Keratinocyte (primary cell): ENCODE measurements around the gene TFDP2. TPM values are rescaled to one million over a fixed set of nuclear protein-coding genes. Genes with fewer than 3 reads are reported as not detected.

Experiments
- DNase-seq: peaks from one replicate; pipeline ENCODE4 v3.0.0-alpha.2; 2011; ENCODE audit warnings: low read depth, missing footprints, low spot score
- FAIRE-seq: peaks from 2 replicates; lab custom pipeline; 2011; peaks lifted over from hg19 to GRCh38; lab: Jason Lieb, UNC
- H2AFZ ChIP-seq: 2 replicates; pipeline ENCODE4 v1.6.0; 2012; ENCODE audit warnings: low read length, control low read depth, inconsistent platforms; ENCODE audit not compliant: control insufficient read depth
- H3K27ac ChIP-seq: 2 replicates; pipeline ENCODE4 v1.5.1; 2011; ENCODE audit warnings: low read length; ENCODE audit not compliant: control insufficient read depth, insufficient read depth
- H3K27me3 ChIP-seq: 3 replicates; pipeline ENCODE4 v1.6.0; 2011; ENCODE audit warnings: low read length; ENCODE audit not compliant: control insufficient read depth, insufficient read depth; ENCODE audit errors: extremely low read depth
- H3K36me3 ChIP-seq, 2 experiments: 2 replicates in 1 of 2; 3 replicates in 1 of 2; pipeline ENCODE4 v1.5.1; 2011; ENCODE audit warnings: low read length in 2 of 2, mild to moderate bottlenecking in 1 of 2; ENCODE audit not compliant: control insufficient read depth in 2 of 2, insufficient read depth in 2 of 2; ENCODE audit errors: extremely low read depth in 1 of 2
- H3K4me1 ChIP-seq: 3 replicates; pipeline ENCODE4 v1.5.1; 2011; ENCODE audit warnings: low read length; ENCODE audit not compliant: control insufficient read depth, insufficient read depth; ENCODE audit errors: extremely low read depth
- H3K4me2 ChIP-seq: 3 replicates; pipeline ENCODE4 v1.6.0; 2011; ENCODE audit warnings: low read depth, low read length; ENCODE audit not compliant: control insufficient read depth, insufficient read depth; ENCODE audit errors: extremely low read depth
- H3K4me3 ChIP-seq, 3 experiments: fragments of 200-600 bp in 1 of 3; sonication (generic) in 1 of 3; 2 replicates in 2 of 3; 3 replicates in 1 of 3; pipeline ENCODE4 v1.5.1; 2011 to 2016; ENCODE audit warnings: low read length in 3 of 3, mild to moderate bottlenecking in 3 of 3, control low read depth in 2 of 3, inconsistent platforms in 1 of 3, low read depth in 1 of 3, mixed read lengths in 1 of 3, mixed run types in 1 of 3, moderate library complexity in 1 of 3; ENCODE audit not compliant: control insufficient read depth in 2 of 3, insufficient read depth in 2 of 3; ENCODE audit errors: extremely low read depth in 1 of 3
- H3K79me2 ChIP-seq: 2 replicates; pipeline ENCODE4 v1.6.0; 2012; ENCODE audit warnings: low read length; ENCODE audit not compliant: control insufficient read depth, insufficient read depth
- H3K9ac ChIP-seq: 3 replicates; pipeline ENCODE4 v1.6.0; 2011; ENCODE audit warnings: low read length; ENCODE audit not compliant: control insufficient read depth, insufficient read depth; ENCODE audit errors: extremely low read depth
- H3K9me1 ChIP-seq: 3 replicates; pipeline ENCODE4 v1.6.0; 2011; ENCODE audit warnings: low read length; ENCODE audit not compliant: control insufficient read depth, insufficient read depth; ENCODE audit errors: extremely low read depth
- H3K9me3 ChIP-seq: 2 replicates; pipeline ENCODE4 v1.5.1; 2012; ENCODE audit warnings: low read depth, low read length; ENCODE audit not compliant: control insufficient read depth
- H4K20me1 ChIP-seq: 3 replicates; pipeline ENCODE4 v1.6.0; 2011; ENCODE audit warnings: low read length; ENCODE audit not compliant: control insufficient read depth, insufficient read depth; ENCODE audit errors: extremely low read depth
- CTCF ChIP-seq, 3 experiments: IDR thresholded peaks in 1 of 3; conservative IDR thresholded peaks in 1 of 3; optimal IDR thresholded peaks in 1 of 3; 2 replicates in 2 of 3; 3 replicates in 1 of 3; pipeline versions ENCODE3 to v1.5.1; 2011; ENCODE audit warnings: low read length in 3 of 3, mild to moderate bottlenecking in 3 of 3, moderate library complexity in 2 of 3, control low read depth in 1 of 3, inconsistent platforms in 1 of 3; ENCODE audit not compliant: insufficient read depth in 2 of 3; ENCODE audit errors: extremely low read depth in 1 of 3
- EZH2 ChIP-seq: IDR thresholded peaks from one replicate; pipeline ENCODE4 v1.6.1; 2012; ENCODE audit warnings: inconsistent platforms, mild to moderate bottlenecking, low read length, moderate library complexity
- dilution Hi-C: fragments of 300-500 bp; cut with MboI; formaldehyde crosslinking; loops from one replicate; pipeline ENCODE4 v1.7.0; 2020; ENCODE audit warnings: low sequenced_read_pairs; ENCODE audit not compliant: extremely low pct_ligation_motif_present
- polyA plus RNA-seq, 5 experiments: library from polyadenylated mRNA; depleted of rRNA in 3 of 5; stranded (reverse) in 3 of 5; stranded (forward) in 1 of 5; unstranded in 1 of 5; fragments of >200 nt; gene quantifications; 1 replicate in 1 of 5; 2 replicates in 3 of 5; 3 replicates in 1 of 5; pipeline versions ENCODE4 v1.2.1 to v1.2.3, GENCODE V29; 2011 to 2012; ENCODE audit warnings: missing spikeins in 2 of 5, low read depth in 1 of 5, low replicate concordance in 1 of 5

Gene TFDP2
- polyA plus RNA-seq, 1 donor (not counting 4 experiments of a cell fraction or from before 2014, with no cell fraction given): 40.6 TPM

DNA sequence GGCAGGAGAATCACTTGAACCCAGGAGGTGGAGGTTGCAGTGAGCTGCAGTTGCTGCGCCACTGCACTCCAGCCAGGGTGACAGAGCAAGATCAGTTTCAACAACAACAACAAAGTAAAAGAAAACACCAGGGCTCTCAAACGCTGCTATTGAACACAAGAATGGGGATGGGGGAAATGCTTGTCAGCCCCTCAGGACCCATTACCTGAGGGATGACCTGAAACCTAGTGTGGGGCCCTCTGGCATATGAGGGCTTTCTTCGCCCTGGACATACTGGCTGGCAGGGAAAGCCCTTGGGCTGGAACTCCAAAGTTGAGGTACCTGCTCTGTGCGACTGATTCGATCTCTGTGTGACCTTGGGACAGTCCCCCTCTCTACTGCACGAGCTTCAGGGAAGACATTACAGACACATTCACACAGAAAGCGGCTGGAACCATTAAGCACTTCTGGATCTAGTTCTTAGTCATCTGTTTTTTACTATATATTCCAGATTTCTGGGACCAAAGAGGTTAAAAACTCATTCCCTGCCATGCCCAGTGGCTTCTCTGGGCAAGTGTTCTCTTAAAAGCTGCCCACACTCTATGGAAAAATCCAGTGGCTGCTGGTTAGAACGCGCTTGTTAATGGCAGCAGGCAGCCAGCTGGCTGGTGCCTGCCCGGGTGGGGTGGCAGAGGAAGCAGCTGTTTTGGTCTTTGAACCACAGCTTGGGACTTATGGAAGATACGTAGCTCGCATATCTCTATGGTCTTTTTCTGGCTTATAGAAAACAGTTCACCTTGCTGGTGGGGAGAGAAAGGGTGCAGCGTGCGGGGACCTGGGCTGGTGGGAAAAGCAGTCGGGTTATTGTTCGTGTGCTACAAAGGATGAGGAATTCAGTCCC is 215.7 kb downstream of the TFDP2 start:
- Histone ChIP-seq H3K36me3 (no peaks in the 10 kb centered on the region), H3K9me1 (no peaks in the 10 kb centered on the region), H3K4me3 (no peak overlapping the region), H3K9ac (no peak overlapping the region), H3K4me2 (no peak overlapping the region), H3K9me3 (no peaks in the 10 kb centered on the region), H3K27ac (no peak overlapping the region), H2AFZ (no peak overlapping the region), H3K4me1 (peaks cover 14% of the 10 kb centered on the region), H3K27me3 (no peaks in the 10 kb centered on the region), H3K79me2 (no peaks in the 10 kb centered on the region), H4K20me1 (no peaks in the 10 kb centered on the region)
- FAIRE-seq (no peak), DNase-seq (no peak)
- dilution Hi-C loops: no loop called here
- no peak for TF ChIP-seq EZH2
- TF ChIP-seq CTCF (optimal IDR thresholded peaks at IDR 0.05 in 1 of 3, IDR thresholded peaks at IDR 0.05 in 1 of 3, conservative IDR thresholded peaks at IDR 0.05 in 1 of 3; ENCODE audit: extremely low read depth in 1 of 3, insufficient read depth in 2 of 3, low read length in 3 of 3): no peak

DNA sequence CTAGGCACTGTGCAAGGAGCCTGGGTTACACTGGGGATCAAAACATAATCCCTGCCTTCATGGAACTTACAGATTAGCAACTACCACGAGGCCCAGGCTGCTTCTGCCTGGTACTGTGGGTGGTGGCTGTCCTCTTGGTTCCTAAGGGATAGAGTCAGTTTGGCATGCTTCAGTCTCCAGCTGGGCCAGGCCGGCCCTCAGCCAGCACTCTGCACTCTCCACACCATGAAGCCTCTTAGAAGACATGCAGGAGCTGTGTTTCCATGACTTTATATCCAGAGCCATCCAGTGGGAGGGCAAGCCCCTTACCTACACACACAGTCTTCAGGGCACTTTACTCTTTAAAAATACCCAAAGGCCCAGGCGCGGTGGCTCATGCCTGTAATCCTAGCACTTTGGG is 218.5 kb downstream of the TFDP2 start:
- Histone ChIP-seq H3K36me3 (peaks cover 2 to 14% of the 10 kb centered on the region in 2 experiments), H3K27ac (no peak overlapping the region), H3K9me1 (no peaks in the 10 kb centered on the region), H3K79me2 (no peaks in the 10 kb centered on the region), H3K4me2 (no peak overlapping the region), H3K4me3 (no peak overlapping the region), H3K9me3 (no peaks in the 10 kb centered on the region), H3K9ac (no peak overlapping the region), H2AFZ (no peak overlapping the region), H3K27me3 (no peaks in the 10 kb centered on the region), H3K4me1 (no peaks in the 10 kb centered on the region), H4K20me1 (no peaks in the 10 kb centered on the region)
- FAIRE-seq: no peak
- TF ChIP-seq CTCF (optimal IDR thresholded peaks at IDR 0.05 in 1 of 3, IDR thresholded peaks at IDR 0.05 in 1 of 3, conservative IDR thresholded peaks at IDR 0.05 in 1 of 3; ENCODE audit: extremely low read depth in 1 of 3, insufficient read depth in 2 of 3, low read length in 3 of 3) (no peak), EZH2 (no peak)
- dilution Hi-C loops: no loop called here
- DNase-seq: no peak
